HG03520 (cell line): Measurements from ENCODE around the gene SH3RF3.

Experiments used
- ATAC-seq: cut with Tn5 transposase; IDR thresholded peaks from one replicate; pipeline ENCODE4 v1.9.1; 2021; ENCODE audit warnings: mild to moderate bottlenecking, moderate library complexity; ENCODE audit not compliant: unreplicated experiment

SH3RF3 gene

GRCh38 chr2:109371481-109372170 lies 242.6 kb downstream of the SH3RF3 start:
- no peak for ATAC-seq

GRCh38 chr2:109372171-109372568 lies 243.2 kb downstream of the SH3RF3 start:
- ATAC-seq, result no peak

DNA sequence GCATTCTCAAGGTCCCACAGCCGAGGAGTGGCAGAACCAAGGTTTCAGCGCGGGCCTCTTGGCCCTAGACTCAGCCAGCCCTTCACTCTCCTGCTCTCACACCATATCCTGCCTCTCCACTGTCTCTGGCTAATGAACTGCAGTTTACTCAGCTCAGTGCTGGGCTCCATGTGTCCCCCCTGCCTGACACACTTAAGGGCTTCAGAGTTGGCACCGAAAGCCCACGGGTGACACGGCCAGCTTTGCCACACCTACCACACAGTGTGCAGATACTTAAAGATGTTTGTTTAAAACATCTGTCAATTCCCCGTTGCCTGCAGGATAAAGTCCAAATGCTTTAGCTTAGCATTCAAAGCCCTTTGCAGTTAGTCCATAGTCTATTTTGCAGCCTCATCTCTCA lies 243.6 kb downstream of the SH3RF3 start:
- ATAC-seq, result no peak

DNA sequence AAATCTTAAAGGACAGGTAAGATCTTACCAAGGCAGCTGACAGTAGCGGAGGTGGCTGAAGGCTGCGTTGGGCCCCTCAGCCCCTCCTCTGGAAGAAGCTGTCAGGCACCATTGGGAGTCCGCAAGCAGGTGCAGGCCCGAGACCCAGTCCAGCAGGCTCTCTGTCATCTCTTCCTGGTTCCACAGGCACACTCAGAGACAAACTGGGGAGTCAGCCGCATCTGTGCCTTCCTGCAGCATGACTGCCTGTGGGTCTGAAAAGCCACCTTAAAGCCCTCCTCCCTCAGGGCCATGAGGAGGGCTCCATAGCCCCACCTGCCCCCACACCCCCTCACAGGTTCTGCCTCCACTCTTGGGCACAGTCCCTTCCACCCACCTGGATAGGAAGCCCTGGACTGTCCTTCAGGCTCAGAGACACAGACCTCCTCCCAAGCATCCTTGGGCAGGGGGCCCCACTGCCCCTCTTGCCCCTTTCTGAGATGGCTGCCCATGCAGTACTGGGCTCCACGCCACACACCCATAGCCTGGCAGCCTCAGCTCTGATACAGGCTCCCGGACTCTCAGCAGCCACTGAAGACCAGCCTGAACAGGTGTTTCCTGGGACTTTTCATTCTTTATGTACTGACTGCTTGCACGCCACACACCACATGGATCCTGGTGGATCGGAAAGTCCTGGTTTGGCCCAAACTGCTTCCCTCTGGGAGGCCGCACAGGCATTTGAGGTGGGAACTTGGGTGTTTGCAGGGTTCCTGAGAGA lies 245.0 kb downstream of the SH3RF3 start:
- no peak for ATAC-seq

GRCh38 chr2:109374548-109375130 lies 245.6 kb downstream of the SH3RF3 start:
- ATAC-seq, result no peak

DNA sequence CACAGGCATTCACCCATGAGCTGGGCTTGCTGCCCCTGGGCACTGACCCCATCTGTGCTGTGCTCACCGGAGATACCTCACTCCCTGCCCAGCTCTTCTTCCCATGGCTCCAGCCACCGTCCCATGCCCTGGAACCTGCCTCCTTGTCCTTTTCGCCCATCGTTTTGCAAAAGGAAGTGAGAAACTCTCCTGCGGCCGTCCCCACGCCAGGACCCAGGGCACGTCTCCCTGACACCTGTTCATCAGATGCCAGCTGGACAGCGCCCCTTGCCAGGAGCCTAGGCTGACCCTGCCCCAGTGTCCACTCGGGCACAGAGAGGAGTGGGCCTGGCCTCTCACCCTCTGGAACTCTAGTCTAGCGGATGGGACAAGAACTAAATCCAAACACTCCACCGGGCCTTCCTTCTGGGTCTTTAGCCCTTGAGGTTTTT lies 246.1 kb downstream of the SH3RF3 start:
- no peak for ATAC-seq

DNA sequence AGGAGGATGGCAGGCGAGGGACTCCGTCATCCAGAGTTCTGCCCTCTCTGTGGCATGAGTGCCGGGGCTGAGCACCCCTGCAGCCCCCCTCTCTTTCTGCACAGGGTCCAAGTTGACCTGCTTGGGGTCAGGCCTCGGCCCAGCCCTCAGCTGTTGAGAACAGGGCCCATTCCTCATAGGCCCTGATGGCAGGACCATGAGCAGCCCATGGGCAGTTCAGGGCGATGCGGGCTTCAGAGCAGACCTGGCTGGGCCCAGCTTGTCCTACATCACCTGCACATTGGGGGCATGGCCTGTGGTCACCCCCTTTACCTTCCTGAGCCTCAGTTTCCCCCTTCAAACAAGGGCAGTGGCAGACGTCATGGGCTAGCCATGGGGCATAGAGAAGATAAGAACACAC lies 246.7 kb downstream of the SH3RF3 start:
- ATAC-seq, result no peak

GRCh38 chr2:109376115-109376514 lies 247.1 kb downstream of the SH3RF3 start:
- ATAC-seq, result no peak

- ATAC-seq, result no peak
These were observed 247.9 kb downstream of the SH3RF3 start for GRCh38 chr2:109376796-109377495.

DNA sequence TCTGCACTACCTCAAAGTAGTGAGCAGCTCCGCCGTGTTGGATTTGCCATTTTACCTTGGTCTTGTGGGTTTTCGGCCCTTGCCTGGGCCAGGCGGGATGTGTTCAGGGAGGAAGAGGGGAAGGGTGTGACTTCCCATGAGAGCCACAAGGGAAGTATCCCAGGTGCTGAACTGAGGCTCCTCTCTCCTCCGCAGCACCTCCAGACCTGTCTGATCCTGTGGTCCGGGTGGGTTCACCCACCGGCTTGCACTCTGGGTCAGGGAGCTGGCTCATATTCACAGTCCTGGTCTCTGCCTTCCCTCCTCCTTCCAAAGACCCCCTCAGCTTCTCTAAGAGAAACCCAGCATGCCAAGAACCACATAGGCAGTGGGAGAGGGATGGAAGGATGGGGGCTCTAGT lies 249.0 kb downstream of the SH3RF3 start:
- no peak for ATAC-seq

- ATAC-seq, result no peak
These were observed 249.7 kb downstream of the SH3RF3 start for GRCh38 chr2:109378682-109379081.

DNA sequence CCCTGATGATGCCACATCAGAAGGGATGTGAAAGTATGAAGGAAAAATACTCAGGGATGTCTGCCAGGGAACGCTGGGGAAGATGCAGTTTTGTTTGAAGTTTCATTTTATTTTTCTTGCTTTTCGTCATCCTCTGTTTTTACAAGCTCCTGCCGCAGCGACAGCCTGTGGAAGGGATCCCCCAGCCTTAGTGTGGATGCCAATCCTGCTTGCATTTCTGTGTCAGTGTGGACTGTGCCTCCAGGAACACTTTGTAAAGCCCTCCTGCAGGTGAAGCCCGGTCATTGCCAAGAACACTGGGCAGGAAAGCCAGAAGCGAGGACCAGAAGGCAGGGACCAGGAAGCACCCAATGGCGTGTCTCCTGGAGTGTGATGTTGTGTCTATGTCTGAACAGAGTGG lies 250.5 kb downstream of the SH3RF3 start:
- ATAC-seq, result no peak

- ATAC-seq, result no peak
These were observed 251.7 kb downstream of the SH3RF3 start for GRCh38 chr2:109380502-109381326.

DNA sequence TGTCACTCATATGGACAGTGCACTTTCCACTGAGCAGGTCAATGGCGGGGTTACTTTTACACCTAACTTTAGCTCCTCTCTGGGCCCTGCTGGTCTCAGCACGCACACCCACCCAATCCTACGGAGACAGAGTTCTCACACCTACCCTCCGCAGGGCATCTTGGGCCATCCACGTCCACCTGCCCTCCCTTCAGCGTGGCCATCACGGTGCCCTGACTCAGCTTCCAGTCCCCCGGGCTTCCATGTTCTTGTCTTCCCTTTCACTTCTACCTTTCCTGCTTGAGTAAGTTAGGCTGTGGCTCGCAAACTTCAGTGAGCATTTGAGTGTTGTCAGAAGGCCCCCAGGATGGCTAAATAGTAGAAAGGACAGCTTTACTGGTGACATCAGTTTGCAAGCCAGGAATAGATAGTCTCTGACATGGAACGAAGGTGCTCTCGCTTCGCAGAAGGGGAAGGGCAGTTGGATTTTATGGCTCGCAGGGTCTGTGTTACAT lies 252.4 kb downstream of the SH3RF3 start:
- ATAC-seq, result no peak

DNA sequence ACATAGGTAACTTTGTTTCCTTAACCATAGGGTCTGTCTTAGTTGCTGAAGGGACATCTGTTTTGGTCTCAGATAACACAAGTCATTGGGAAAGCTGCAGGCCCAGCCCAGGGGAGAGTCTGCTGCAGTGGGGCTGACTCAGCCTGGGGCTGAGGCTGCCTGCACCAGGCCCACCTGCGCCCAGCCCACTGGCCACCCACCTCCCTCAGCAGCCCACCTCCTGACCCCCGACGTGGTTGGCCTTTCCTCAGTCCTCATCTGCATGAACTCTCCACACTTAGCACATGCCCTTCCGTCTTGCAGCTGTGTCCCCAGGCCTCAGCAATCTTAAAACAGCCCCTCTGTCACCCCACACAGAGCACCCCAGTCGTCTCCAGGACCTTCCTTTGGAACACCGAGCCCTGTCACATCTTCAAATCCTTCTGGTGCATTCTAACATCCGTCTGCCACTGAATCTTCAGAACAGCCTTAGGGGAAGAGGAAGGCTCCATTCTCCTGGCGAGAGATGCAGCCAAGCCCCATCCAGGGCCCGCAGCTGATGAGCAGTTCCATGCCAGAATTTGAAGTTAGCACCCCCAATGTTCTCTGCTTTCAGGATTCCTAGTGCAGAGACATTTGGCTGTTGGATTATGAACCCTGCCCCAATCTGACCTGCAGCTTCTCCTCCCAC lies 253.4 kb downstream of the SH3RF3 start:
- no peak for ATAC-seq

GRCh38 chr2:109382951-109383350 lies 253.9 kb downstream of the SH3RF3 start:
- no peak for ATAC-seq

- no peak for ATAC-seq
These were observed 254.7 kb downstream of the SH3RF3 start for GRCh38 chr2:109383505-109384307.

- ATAC-seq, result no peak
These were observed 255.6 kb downstream of the SH3RF3 start for GRCh38 chr2:109384308-109385271.
